GM19193 (cell line): ENCODE measurements around the gene PRKG1.

Experiments
- POLR2A ChIP-seq: IDR thresholded peaks from 4 replicates; pipeline ENCODE4 v1.6.1; 2011; ENCODE audit not compliant: insufficient read depth, insufficient read length; ENCODE audit errors: extremely low read depth

The PRKG1 gene

DNA sequence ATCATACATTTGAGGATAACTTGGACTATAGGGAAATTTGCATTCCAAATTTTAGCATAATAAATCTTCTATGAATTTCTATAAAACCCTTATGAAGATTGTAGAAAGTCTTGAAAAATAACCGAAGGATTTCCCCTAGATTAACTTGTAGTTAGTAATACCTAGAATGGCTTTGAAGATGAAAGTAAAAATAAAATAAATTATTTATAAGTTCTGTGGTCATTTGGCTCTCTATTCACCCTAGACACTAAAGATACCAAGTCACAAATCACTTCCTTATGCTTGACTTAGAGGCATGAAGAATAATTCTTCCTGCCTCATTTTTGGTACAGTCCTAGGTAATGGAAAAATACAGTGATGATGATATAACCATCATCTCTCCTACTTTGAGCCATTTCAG lies 545.8 kb downstream of the PRKG1 start:
- no peak for TF ChIP-seq POLR2A

DNA sequence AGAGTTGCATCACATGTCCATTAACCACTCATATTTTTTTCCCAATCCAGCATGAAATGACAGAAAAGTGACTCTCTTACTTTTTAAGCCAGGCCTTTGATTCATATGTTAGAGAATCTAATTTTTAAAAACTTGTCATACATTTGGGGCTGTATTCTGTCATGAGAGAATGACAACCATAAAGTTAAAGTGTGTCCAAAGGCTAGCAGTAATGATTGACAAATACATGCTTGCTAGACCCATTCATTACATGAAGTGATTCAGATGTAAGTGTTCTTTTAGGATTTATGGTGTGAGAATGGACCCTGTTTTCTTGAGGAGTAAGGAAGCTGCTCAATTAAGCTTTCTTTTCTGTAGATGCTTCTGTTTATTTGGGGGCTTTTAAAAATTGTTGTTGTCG lies 549.7 kb downstream of the PRKG1 start:
- no peak for TF ChIP-seq POLR2A

DNA sequence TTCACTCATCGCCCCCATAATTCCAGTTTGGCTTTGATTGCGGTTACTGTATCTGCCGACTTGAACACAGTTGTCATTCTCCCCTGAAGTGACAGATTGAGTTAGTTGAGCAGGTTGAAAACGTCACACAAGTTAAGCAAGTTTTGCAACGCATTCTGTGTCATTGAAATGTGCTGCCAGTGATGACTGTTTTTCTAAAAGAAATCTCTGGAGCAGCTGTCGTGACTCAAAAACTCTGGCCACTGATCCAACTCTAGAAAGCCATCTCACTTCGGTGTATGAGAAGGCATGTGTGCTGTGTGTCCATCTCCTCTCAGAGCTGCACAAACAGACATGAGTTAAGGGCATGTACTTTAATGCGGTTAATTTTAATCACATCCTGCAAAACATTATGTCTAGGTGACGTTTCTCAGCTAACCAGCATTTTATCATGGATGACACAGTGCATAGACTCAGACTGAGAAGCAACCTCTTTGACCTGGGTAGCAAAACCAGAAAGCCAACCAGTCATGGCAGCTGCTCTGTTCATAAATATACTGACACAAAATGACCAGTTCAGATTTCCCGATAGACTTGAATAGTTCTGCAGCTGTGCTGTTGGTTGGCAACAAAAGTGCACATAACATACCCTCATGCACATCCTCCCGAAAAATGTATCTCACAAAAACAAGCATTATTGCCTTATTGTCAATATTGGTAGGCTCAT lies 555.8 kb downstream of the PRKG1 start:
- no peak for TF ChIP-seq POLR2A

DNA sequence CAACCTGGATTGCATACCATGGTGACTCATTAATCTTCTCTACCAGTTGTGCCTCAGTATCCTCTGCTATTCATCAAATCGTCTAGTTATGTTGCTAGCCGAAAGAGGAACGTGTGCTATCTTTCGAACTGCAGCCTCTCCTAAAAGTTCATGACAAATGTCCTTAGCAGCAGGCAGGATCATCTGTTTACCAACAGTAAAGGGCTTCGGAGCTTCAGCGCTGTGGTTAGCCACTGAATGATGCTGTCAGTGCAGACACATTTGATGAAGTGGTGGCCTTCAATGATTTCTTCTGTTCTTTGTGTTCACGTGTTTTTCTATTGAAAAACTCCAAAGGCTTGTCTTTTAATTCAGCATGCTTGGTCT lies 556.3 kb downstream of the PRKG1 start:
- TF ChIP-seq POLR2A: no peak

DNA sequence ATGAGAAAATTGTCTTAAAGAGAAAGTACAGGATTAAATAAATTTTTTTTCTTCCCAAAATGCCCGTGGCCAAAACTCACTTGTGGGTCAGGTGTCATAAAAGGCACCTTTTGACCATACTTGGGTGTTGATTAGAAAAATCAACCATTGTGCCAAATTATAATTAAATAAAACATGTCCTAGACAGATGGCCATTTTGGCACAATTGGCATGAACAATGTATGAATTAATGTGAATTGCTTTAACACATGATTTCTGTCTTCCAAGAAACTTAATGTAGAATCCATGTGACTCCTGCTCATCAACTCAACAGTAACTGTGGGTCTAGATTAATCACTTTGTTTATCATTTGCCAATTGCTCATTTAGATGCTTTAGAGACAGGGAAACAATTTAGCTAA lies 561.1 kb downstream of the PRKG1 start:
- no peak for TF ChIP-seq POLR2A

DNA sequence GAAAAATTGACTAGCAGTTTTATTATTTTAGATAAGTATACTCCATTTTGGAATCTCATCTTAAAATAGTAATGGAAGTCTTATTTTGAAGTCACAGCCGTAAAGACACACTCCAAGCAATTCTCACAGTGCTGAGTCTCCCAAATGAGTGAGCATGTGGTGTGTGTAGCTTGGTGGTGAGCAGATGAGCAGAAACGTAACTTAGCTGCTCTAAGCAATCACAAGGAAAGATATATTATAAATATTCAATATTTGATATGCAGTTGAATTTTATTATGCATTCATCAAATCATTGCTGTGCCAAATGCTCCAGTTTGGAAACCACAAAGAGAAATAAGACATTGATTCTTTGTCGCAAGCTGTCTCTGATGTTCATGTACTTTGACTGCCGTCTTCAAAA lies 563.9 kb downstream of the PRKG1 start:
- TF ChIP-seq POLR2A: no peak

DNA sequence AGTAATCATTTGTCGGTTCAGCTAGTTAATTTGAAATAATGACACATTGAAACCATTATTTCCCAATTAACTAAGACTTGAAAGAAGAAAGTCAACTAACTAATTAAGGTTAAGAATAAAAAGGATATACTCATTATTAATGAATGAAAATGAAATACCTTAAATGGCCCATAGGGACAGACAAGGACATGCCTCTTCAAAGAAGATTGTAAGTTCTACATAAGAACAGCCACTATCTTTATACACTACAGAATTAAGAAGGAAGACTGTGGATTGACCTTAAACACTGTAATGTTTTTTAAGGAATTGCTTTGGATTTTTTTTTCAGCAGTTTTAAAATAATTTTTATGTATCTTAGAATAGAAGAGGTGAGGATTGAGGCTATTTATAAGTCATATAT lies 564.5 kb downstream of the PRKG1 start:
- TF ChIP-seq POLR2A: no peak

DNA sequence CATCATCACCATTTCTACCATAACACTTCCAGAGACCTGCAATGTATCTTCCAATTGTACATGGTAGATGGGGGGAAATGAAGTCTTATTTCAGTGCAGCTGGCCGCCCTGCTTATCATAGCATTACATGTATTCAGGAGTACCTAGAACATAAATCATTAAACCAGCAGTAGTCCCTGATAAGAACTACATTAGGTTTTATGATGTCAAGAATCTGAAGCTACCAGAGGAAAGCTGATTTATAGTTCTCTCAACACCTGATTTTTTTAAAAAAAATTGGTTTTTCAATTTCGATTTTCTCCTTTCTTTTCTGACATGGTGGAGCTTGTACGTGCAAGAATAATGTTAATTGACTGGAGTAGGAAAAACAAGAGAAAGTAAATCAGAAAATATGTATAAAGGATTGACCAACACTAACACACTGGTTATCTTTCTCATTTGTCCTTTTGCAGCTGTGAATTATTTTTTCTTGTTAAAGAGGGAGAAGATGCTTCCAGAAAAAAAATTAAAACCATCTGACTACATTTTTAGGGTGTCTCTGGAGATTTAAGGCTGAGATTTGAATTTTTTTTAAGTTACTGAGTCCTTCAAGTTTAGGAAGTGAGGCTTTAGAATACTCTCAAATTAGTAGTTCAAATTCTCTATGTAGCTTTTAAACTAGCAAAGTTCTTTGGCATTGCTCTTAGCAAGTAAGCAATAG lies 566.0 kb downstream of the PRKG1 start:
- TF ChIP-seq POLR2A: no peak

DNA sequence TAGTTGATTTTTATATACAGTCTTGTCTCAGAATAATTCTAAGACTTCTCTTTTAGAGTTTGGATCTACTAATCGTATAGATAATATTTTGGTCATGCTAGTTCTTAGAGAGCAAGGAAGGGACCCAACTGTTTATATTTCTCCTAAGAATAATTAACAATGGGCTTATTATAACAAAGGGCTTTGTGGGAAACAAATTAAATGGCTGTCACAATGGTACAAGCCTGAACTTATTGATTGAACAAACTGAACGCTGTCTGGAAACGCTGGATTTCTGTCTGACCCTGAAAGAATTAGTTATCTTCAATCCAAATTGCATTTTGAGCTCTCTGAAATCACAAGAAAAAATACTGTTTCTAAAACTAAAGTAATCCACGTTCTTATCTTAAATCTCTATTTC lies 568.3 kb downstream of the PRKG1 start:
- no peak for TF ChIP-seq POLR2A

DNA sequence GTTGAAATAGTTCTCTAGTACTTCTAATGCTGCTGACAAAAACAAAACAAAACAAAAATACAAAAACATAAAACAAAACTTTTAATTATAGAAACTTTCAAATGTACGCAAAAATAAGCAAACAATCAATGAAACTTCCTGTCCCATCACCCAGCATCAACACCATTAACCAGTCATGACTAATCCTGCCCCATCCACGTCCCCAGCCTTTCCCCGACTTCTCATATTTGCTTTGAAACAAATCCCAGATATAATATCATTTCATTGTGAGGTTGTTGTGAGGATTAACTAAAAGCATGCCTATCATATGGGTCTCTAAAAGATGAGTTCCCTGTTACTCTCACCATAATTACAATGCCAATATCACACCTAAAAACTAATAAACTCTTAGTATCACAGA lies 569.4 kb downstream of the PRKG1 start:
- no peak for TF ChIP-seq POLR2A

DNA sequence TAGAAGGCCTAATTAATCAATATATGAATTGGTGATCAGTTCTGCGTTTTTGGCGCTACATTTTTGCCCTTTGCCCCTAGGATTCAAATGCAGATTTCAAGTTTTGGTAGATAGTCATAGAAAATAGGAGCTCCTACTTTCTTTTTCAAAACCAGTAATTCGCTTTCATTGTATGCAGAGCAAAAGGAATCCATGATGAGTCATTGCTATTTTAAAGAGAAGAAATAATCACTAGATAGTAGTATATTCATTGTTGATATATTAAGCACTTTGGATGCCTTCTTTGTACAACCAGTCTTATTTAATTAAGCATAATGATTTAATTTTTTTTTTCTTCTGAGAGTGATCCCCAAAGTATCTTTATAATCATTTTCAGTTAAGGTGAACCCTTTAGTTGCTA lies 574.8 kb downstream of the PRKG1 start:
- TF ChIP-seq POLR2A: no peak

DNA sequence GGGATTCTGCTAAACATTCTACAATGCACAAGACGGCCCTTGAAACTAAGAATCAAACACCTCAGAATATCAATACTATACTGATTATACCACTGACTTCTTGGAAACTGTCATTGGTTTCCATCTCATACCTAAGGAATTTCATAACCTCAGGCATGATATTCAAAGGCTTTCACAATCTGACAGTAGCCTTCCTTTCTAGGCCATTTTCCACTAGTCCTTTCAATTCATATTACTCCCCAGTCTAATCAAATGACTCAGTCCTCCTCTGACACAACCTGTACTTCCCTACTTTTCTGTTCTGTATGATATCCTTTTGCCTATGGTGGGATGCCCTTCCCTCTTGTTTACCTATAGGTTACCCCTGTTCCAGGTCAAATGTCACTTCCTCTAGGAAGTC lies 576.8 kb downstream of the PRKG1 start:
- TF ChIP-seq POLR2A: no peak

DNA sequence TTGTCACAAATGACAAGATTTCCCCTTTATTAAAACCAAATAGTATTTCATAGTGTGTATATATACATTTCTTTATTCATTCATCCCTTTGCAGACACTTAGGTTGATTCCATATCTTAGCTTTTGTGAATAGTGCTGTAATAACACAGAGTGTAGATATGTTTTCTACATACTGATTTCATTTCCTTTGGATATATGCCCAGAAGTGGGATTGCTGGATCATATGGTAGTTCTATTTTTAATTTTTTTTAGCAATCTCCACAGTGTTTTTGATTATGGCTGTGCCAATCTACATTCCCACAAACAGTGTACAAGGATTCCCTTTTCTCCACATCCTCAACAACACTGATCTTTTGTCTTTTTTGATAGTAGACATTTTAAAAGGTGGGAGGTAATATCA lies 578.7 kb downstream of the PRKG1 start:
- no peak for TF ChIP-seq POLR2A

DNA sequence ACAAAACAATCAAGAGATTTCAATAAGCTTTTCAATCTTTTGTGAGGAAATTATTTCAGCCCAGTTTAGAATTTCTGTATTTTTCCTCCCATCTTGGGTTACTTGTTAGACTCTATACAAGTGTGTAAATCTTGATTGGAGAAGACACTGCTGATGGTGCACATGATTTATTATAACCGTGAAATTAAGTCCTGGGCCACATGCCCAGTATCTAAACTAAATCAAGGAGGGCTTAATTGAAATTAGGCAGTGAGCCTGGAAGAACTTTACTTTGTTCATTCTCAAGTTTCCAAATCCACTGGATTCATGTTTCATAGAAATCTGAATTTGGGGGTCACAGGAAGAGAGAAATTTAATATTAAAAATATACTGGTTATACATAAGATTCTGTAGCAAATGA lies 580.6 kb downstream of the PRKG1 start:
- no peak for TF ChIP-seq POLR2A

DNA sequence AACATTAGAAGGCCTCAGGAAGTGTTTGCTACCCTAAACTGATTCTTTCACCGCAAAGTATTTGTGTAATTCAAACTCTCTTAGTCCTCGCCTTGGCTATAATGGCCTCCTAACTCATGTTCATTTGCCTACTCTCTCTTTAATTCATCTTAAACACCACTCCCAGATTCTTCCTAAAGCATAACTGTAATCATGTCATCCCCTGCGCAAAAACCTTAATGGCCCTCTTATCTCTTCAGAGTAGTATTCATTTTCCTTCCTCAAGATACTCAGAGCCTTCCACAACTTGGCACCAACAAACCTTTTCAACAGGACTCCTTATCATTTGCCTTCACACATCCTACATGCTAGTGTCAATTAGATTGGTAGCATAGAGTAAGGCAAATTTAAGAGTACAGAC lies 582.2 kb downstream of the PRKG1 start:
- TF ChIP-seq POLR2A: no peak

DNA sequence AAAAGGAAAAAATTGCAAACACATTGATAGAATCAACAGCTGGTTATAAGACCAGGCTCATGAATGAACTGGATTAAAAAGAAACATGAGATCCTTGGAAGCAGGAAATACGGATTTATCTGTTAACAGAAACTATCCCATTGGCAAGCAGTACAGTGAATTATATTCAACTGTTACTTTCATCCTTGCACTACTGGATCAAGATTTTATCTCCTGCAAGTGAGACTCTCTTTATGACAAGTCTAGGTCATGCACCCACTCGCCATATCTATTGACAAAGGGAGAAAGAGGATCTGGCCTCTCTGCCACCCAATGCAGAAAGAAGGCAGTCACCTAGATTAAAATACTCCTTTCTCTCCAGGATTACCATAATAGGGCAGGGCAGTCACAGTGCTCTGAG lies 583.7 kb downstream of the PRKG1 start:
- no peak for TF ChIP-seq POLR2A

DNA sequence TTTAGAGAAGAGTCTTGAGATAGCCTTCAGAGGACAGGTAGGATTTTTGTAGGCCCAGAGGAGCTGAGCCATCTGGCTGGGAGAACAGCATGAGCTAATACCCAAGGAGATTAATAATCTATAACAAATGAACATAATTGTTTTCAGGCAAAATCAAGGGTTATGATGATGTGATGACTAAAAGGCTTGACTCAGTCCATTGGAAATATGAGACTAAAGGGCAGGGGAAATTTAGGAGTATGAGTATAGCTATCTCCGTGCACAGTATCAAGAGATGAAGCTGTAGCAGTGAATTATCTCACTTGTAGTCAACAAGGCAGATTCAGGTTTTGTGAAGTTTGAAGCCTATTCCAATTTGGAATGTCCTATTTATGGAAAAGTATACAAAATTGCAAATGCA lies 585.1 kb downstream of the PRKG1 start:
- no peak for TF ChIP-seq POLR2A
